HG03469 (cell line): ENCODE measurements around the gene PKD2L1.

Source experiments
- ATAC-seq: cut with Tn5 transposase; IDR thresholded peaks from one replicate; pipeline ENCODE4 v1.9.1; 2021; ENCODE audit warnings: mild to moderate bottlenecking, moderate library complexity, moderate number of reproducible peaks; ENCODE audit not compliant: unreplicated experiment

The PKD2L1 gene

GRCh38 chr10:100356067-100357017 lies 26.3 kb upstream of the PKD2L1 start:
- no peak for ATAC-seq

GRCh38 chr10:100355086-100355485 lies 25.1 kb upstream of the PKD2L1 start:
- no peak for ATAC-seq

- ATAC-seq: no peak
These were observed 23.9 kb upstream of the PKD2L1 start for GRCh38 chr10:100353770-100354485.

- ATAC-seq: no peak
These were observed 21.0 kb upstream of the PKD2L1 start for GRCh38 chr10:100350914-100351485.

GRCh38 chr10:100349672-100350071 lies 19.6 kb upstream of the PKD2L1 start:
- no peak for ATAC-seq

GRCh38 chr10:100349087-100349486 lies 19.1 kb upstream of the PKD2L1 start:
- ATAC-seq: no peak

- ATAC-seq: no peak
These were observed 18.4 kb upstream of the PKD2L1 start for GRCh38 chr10:100348389-100348927.

GRCh38 chr10:100347568-100348195 lies 17.7 kb upstream of the PKD2L1 start:
- ATAC-seq: no peak

GRCh38 chr10:100346765-100347567 lies 16.9 kb upstream of the PKD2L1 start, which contains the start of gene SCD:
TSS of gene SCD (plus strand) at chr10:100347233. CDS start at chr10:100347505, 272 bp downstream.
- ATAC-seq: peak; percentile 86

GRCh38 chr10:100346351-100346764 lies 16.3 kb upstream of the PKD2L1 start:
- ATAC-seq: no peak

GRCh38 chr10:100345570-100346330 lies 15.7 kb upstream of the PKD2L1 start:
- no peak for ATAC-seq

- no peak for ATAC-seq
These were observed 14.3 kb upstream of the PKD2L1 start for GRCh38 chr10:100344241-100344788.

- no peak for ATAC-seq
These were observed 12.6 kb upstream of the PKD2L1 start for GRCh38 chr10:100342627-100342972.

GRCh38 chr10:100341953-100342626 lies 12.1 kb upstream of the PKD2L1 start:
- no peak for ATAC-seq

- no peak for ATAC-seq
These were observed 11.2 kb upstream of the PKD2L1 start for GRCh38 chr10:100340948-100341847.

- peak; percentile 40 for ATAC-seq
These were observed 9.2 kb upstream of the PKD2L1 start for GRCh38 chr10:100339236-100339635.

GRCh38 chr10:100338434-100339036 lies 8.5 kb upstream of the PKD2L1 start:
- ATAC-seq: no peak
